ENCODE measurements around the gene FOXI2. TPM values are rescaled to one million over a fixed set of nuclear protein-coding genes. Genes with fewer than 3 reads are reported as not detected.

The FOXI2 gene
- total RNA-seq, 2 donors from 2014 or later, result not detected

Other genes starting within 250 kb of the FOXI2 start
- not detected for gene NPS, start 187.9 kb upstream of the FOXI2 start, total RNA-seq
- 100 to 1,000 TPM; 148 to 155 TPM for gene CLRN3, start 155.8 kb downstream of the FOXI2 start, total RNA-seq
- gene PTPRE, start 169.9 kb downstream of the FOXI2 start, total RNA-seq, result 10 to 100 TPM; 26.9 to 36.1 TPM

All from left colon (tissue), 2 donors.